B cell (primary cell): ENCODE measurements around the gene SCARB1. TPM values are rescaled to one million over a fixed set of nuclear protein-coding genes. Genes with fewer than 3 reads are reported as not detected.

Source experiments
- ATAC-seq: fragments of 200-7000 bp; cut with Tn5 transposase; one replicate; pipeline ENCODE4 v1.10.0; 2021; ENCODE audit warnings: low read depth, mild to moderate bottlenecking, moderate number of reproducible peaks, moderate library complexity
- CTCF ChIA-PET: fragments of 350-600 bp; sonication (Branson Sonifier 250); formaldehyde crosslinking; loops from one replicate; lab custom pipeline; 2021; ENCODE audit warnings: antibody characterized with exemption, inconsistent platforms; lab: Charles Lee
- POLR2A ChIA-PET: fragments of 350-600 bp; sonication (Branson Sonifier 250); formaldehyde crosslinking; loops from one replicate; lab custom pipeline; 2021; ENCODE audit warnings: antibody characterized with exemption; lab: Charles Lee
- DNase-seq: peaks from one replicate; pipeline ENCODE4 v3.0.0; 2013
- H2AFZ ChIP-seq: 2 replicates; pipeline ENCODE4 v1.6.1; 2012; ENCODE audit warnings: mild to moderate bottlenecking, low read depth, low read length; ENCODE audit not compliant: insufficient read depth, poor library complexity, severe bottlenecking
- H3K27ac ChIP-seq, 2 donors: 1 replicate in 1 of 2; 2 replicates in 1 of 2; pipeline ENCODE4 v1.5.1; 2012 to 2013; ENCODE audit warnings: low read length in 2 of 2, mild to moderate bottlenecking in 2 of 2, moderate library complexity in 1 of 2
- H3K27me3 ChIP-seq, 4 experiments: fragments of 200-600 bp in 1 of 4; sonication (generic) in 1 of 4; replicated peaks in 1 of 4; 1 replicate in 2 of 4; 2 replicates in 2 of 4; pipeline versions ENCODE4 v1.6.1 to v1.7.0; 2013 to 2016; ENCODE audit warnings: low read length in 3 of 4, mild to moderate bottlenecking in 2 of 4, mixed read lengths in 1 of 4, moderate library complexity in 1 of 4; ENCODE audit not compliant: insufficient read depth in 4 of 4, control insufficient read depth in 3 of 4; ENCODE audit errors: control extremely low read depth in 1 of 4
- H3K36me3 ChIP-seq, 2 experiments: replicated peaks in 1 of 2; 1 replicate in 1 of 2; 2 replicates in 1 of 2; pipeline versions ENCODE4 v1.6.1 to v1.7.1; 2013; ENCODE audit warnings: low read length in 1 of 2; ENCODE audit not compliant: insufficient read depth in 2 of 2, control insufficient read depth in 1 of 2; ENCODE audit errors: control extremely low read depth in 1 of 2, extremely low read depth in 1 of 2
- H3K4me1 ChIP-seq, 2 donors: fragments of 200-600 bp in 1 of 2; sonication (generic) in 1 of 2; 1 replicate in 1 of 2; 2 replicates in 1 of 2; pipeline versions ENCODE4 v1.5.1 to v1.6.1; 2013 to 2017; ENCODE audit warnings: low read length in 2 of 2; ENCODE audit not compliant: control insufficient read depth in 2 of 2, insufficient read depth in 2 of 2
- H3K4me2 ChIP-seq: replicated peaks from 2 replicates; pipeline ENCODE3; 2012; ENCODE audit warnings: mild to moderate bottlenecking, low read depth, low read length; ENCODE audit not compliant: poor library complexity, severe bottlenecking
- H3K4me3 ChIP-seq, 5 experiments: fragments of 200-600 bp in 1 of 5; sonication (generic) in 1 of 5; 1 replicate in 3 of 5; 2 replicates in 2 of 5; pipeline versions ENCODE4 v1.5.1 to v1.7.0; 2011 to 2016; ENCODE audit warnings: low read length in 4 of 5, mild to moderate bottlenecking in 4 of 5, low read depth in 2 of 5, control low read depth in 1 of 5, moderate library complexity in 1 of 5; ENCODE audit not compliant: insufficient read depth in 1 of 5; ENCODE audit errors: control extremely low read depth in 1 of 5, extremely low read depth in 1 of 5
- H3K79me2 ChIP-seq: fragments of 200-600 bp; sonication (generic); one replicate; pipeline ENCODE4 v1.6.0; 2016; ENCODE audit warnings: low read length; ENCODE audit not compliant: control insufficient read depth, insufficient read depth
- H3K9ac ChIP-seq: fragments of 200-600 bp; sonication (generic); 2 replicates; pipeline ENCODE4 v1.6.1; 2017; ENCODE audit warnings: mild to moderate bottlenecking, low read length, moderate library complexity
- H3K9me3 ChIP-seq, 3 donors: one replicate each; pipeline versions ENCODE4 v1.6.1 to v1.7.1; 2013; ENCODE audit warnings: low read length in 2 of 3; ENCODE audit not compliant: control insufficient read depth in 2 of 3, insufficient read depth in 1 of 3; ENCODE audit errors: control extremely low read depth in 1 of 3
- H4K20me1 ChIP-seq: 2 replicates; pipeline ENCODE4 v1.6.0; 2012; ENCODE audit warnings: mild to moderate bottlenecking, low read length; ENCODE audit not compliant: insufficient read depth, control insufficient read depth, poor library complexity, severe bottlenecking
- H3K27ac Mint-ChIP-seq: one replicate; pipeline ENCODE4 v1.8.0; 2021; ENCODE audit warnings: mixed read lengths
- H3K27me3 Mint-ChIP-seq: one replicate; pipeline ENCODE4 v1.8.0; 2021; ENCODE audit warnings: mixed read lengths
- H3K4me1 Mint-ChIP-seq: one replicate; pipeline ENCODE4 v1.8.0; 2021; ENCODE audit warnings: mixed read lengths
- H3K4me3 Mint-ChIP-seq: one replicate; pipeline ENCODE4 v1.8.0; 2021; ENCODE audit warnings: mixed read lengths
- H3K9me3 Mint-ChIP-seq: one replicate; pipeline ENCODE4 v1.8.0; 2022; ENCODE audit warnings: mixed read lengths; ENCODE audit not compliant: insufficient read depth
- EZH2 ChIP-seq: IDR thresholded peaks from 2 replicates; pipeline ENCODE4 v1.6.1; 2012; ENCODE audit warnings: borderline replicate concordance, low read depth, mild to moderate bottlenecking, moderate library complexity, low read length; ENCODE audit not compliant: insufficient read depth, poor library complexity, severe bottlenecking
- WGBS: methylation state at CpG from one replicate; pipeline ENCODE4 v1.1.5; 2013; ENCODE audit warnings: missing lambda C conversion rate; ENCODE audit not compliant: insufficient coverage; 5-methylcytosine and 5-hydroxymethylcytosine counted together
- intact Hi-C: fragments of 100-400 bp; cut with micrococcal nuclease; formaldehyde crosslinking; loops from one replicate; pipeline ENCODE4 v1.10.0; 2022
- polyA plus RNA-seq: library from polyadenylated mRNA; depleted of rRNA; stranded (reverse); fragments of >200 nt; gene quantifications from 2 replicates; pipeline ENCODE4 v1.2.3, GENCODE V29; 2012
- total RNA-seq, 2 donors: library from RNA; stranded (reverse); fragments of 120-200 nt in 1 of 2; gene quantifications; 1 replicate in 1 of 2; 2 replicates in 1 of 2; pipeline versions ENCODE4 v1.2.3 to v1.2.4, GENCODE V29; 2013 to 2022
- TF ChIP-seq, protein P1 (sequence below): fragments of 200-600 bp; IDR thresholded peaks from one replicate; pipeline ENCODE4 v1.8.0; 2022; ENCODE audit warnings: antibody characterized with exemption, mild to moderate bottlenecking

SCARB1 gene
- total and polyA plus RNA-seq, 2 donors (not counting 1 experiment from before 2014, with no cell fraction given) = 26.8 to 30.7 TPM

DNA sequence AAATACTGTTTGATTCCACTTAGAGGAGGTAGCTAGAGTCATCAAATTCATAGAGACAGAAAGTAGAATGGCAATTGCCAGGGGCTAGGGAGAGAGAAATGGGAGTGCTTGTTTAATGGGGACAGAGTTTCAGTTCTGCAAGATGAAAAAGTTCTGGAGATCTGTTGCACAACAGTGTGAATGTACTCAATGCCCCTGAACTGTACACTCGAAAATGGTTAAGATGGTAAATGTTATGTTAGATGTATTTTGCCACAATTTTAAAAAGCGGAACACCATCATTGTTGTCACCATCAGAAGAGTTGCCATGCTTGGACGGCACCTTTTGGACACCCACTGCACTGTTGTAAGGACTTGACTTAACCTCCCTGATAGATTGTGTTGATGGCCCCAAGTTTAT is 106.9 kb downstream of the SCARB1 start:
- WGBS = 83% methylated on average over 1 of the region's 3 CpGs
- intact Hi-C loops = no loop called here
- CTCF ChIA-PET = interaction anchor here (0.6 to 1.6 kb wide), 2 partner anchors 10 to 15 kb away, joined by 3 read pairs; no protein-coding TSS in a partner anchor
- no peak for DNase-seq
- Mint-ChIP-seq H3K27ac (no peak overlapping the region), H3K27me3 (peaks cover 49% of the 10 kb centered on the region), H3K4me3 (no peak overlapping the region), H3K9me3 (peaks cover 2% of the 10 kb centered on the region), H3K4me1 (no peaks in the 10 kb centered on the region)
- Histone ChIP-seq H3K27ac (no peak overlapping the region), H3K9ac (no peak overlapping the region), H2AFZ (no peak overlapping the region), H3K4me1 (peaks cover 0 to 6% of the 10 kb centered on the region in 2 donors), H3K79me2 (no peaks in the 10 kb centered on the region), H3K4me3 (no peak overlapping the region), H4K20me1 (no peaks in the 10 kb centered on the region), H3K4me2 (no peak overlapping the region), H3K9me3 (peaks cover 0 to 23% (median 3%) of the 10 kb centered on the region in 3 donors), H3K27me3 (peaks cover 0 to 24% (median 6%) of the 10 kb centered on the region in 4 experiments), H3K36me3 (no peaks in the 10 kb centered on the region)
- TF ChIP-seq, protein P1, sequence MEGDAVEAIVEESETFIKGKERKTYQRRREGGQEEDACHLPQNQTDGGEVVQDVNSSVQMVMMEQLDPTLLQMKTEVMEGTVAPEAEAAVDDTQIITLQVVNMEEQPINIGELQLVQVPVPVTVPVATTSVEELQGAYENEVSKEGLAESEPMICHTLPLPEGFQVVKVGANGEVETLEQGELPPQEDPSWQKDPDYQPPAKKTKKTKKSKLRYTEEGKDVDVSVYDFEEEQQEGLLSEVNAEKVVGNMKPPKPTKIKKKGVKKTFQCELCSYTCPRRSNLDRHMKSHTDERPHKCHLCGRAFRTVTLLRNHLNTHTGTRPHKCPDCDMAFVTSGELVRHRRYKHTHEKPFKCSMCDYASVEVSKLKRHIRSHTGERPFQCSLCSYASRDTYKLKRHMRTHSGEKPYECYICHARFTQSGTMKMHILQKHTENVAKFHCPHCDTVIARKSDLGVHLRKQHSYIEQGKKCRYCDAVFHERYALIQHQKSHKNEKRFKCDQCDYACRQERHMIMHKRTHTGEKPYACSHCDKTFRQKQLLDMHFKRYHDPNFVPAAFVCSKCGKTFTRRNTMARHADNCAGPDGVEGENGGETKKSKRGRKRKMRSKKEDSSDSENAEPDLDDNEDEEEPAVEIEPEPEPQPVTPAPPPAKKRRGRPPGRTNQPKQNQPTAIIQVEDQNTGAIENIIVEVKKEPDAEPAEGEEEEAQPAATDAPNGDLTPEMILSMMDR = no peak
- TF ChIP-seq EZH2 = no peak
- no peak for ATAC-seq
- POLR2A ChIA-PET = no interaction called here

DNA sequence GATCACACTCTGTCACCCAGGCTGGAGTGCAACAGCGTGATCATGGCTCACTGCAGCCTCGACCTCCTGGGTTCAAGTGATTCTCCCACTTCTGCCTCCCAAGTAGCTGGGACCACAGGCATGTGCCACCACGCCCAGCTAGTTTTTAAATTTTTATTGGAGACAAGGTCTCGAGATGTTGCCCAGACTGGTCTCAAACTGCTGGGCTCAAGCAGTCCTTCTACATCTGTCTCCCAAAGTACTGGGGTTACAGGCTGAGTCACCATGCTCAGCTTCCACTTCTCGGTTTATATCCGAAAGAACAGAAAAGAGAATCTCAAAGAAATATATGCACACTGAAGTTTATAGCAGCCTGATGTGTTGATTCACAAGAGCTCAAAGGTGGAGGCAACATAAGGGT is 107.5 kb downstream of the SCARB1 start:
- Histone ChIP-seq H2AFZ (no peak overlapping the region), H3K27me3 (peaks cover 0 to 24% (median 6%) of the 10 kb centered on the region in 4 experiments), H4K20me1 (no peaks in the 10 kb centered on the region), H3K9ac (no peak overlapping the region), H3K4me1 (peaks cover 0 to 6% of the 10 kb centered on the region in 2 donors), H3K4me2 (no peak overlapping the region), H3K79me2 (no peaks in the 10 kb centered on the region), H3K36me3 (no peaks in the 10 kb centered on the region), H3K9me3 (peaks cover 0 to 23% (median 3%) of the 10 kb centered on the region in 3 donors), H3K4me3 (no peak overlapping the region), H3K27ac (no peak overlapping the region)
- Mint-ChIP-seq H3K27me3 (peaks cover 55% of the 10 kb centered on the region), H3K4me1 (no peaks in the 10 kb centered on the region), H3K4me3 (no peak overlapping the region), H3K27ac (no peak overlapping the region), H3K9me3 (peaks cover 2% of the 10 kb centered on the region)
- ATAC-seq (no peak), DNase-seq (no peak)
- TF ChIP-seq EZH2 = no peak
- TF ChIP-seq, protein P1 = no peak
- CTCF ChIA-PET = interaction anchor here (0.9 to 1.6 kb wide), 2 partner anchors 10 to 724 kb away, joined by 3 read pairs; no protein-coding TSS in a partner anchor
- POLR2A ChIA-PET = interaction anchor here (0.8 kb wide), 1 partner anchor 397 kb away, joined by 3 read pairs; no protein-coding TSS in a partner anchor
- WGBS = 81% methylated on average over 5 of the region's 6 CpGs
- intact Hi-C loops = no loop called here
